GM18873 (cell line): ENCODE data around the gene ZNF506.
"Not testable (repeated sequence)": the region's sequence is repeated elsewhere in the genome, so short reads cannot be mapped to it uniquely, and the experiment has no call there.

Source experiments
- ATAC-seq: cut with Tn5 transposase; IDR thresholded peaks from one replicate; pipeline ENCODE4 v1.9.1; 2021; ENCODE audit warnings: mild to moderate bottlenecking, moderate library complexity, moderate number of reproducible peaks; ENCODE audit not compliant: unreplicated experiment, low FRiP score

The ZNF506 gene

GRCh38 chr19:19821366-19821951 is at the start of gene ZNF506:
Gene ZNF506, minus strand, starts transcription at chr19:19821750. Its CDS starts 147 bp downstream, at chr19:19821603.
- ATAC-seq, result peak; percentile 76

GRCh38 chr19:19870086-19870485 is 48.5 kb upstream of the ZNF506 start:
- ATAC-seq, result not testable (repeated sequence)

DNA sequence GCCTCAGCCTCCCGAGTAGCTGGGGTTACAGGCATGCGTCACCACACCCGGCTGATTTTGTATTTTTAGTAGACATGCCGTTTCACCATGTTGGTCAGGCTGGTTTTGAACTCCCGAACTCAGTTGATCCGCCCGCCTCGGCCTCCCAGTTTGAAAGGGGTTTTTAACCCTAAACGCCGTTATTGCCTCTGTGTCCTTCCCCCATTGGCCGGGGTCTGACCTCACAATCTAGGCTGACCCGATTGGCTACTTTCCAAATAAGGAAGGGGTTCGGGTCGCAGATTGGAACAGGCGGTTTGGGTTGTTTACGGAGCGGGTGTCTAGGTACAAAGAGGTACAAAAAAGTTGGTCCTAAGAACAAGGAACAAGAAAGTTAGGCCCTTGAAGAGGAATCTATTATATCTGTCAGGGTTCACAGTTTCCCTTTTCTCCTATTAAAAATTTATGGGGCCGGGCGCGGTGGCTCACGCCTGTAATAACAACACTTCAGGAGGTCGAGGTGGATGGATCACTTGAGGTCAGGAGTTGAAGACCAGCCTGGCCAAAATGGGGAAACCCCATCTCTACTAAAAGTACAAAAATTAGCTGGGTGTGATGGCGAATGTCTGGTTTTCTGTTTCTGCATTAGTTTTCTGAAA is 45.2 kb upstream of the ZNF506 start:
- no peak for ATAC-seq

DNA sequence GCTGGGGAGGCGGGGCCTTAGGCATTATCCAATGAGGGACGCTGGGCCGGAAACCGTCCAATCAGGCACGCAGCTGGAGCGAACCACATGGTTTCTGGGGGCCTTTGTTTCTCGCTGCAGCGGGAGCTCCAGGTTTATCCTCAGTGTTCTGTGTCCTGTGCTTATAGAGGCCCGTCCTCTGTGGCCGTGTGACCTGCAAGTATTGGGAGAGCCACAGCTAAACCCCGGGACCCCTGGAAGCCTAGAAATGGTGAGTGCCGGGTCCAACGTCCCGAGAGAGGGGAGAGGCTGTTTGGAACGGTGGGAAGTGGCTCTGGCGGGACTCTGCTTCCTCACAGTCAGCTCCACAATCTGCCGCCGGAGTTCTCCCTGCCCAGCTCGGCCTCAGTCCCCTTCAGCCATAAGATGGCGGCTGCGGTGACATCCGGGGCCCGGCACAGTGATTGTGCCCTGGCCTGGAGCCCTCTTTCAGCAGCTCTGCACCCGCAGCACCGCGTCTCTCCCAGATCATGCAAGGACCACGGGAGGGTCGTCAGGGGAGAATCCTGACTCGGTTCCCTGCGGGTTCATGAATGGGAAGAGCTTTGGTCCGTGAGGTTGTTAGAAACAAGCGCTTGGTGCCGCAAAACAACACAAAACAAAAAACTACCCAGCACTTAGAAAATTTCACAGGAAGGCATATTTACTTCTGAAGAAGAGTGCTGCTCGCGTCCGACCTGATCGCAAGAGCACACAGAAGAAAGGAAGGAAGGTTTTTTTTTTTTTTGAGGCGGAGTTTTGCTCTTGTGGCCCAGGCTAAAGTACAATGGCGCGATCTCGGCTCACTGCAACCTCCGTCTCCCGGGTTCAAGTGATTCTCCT is 44.4 kb upstream of the ZNF506 start, which contains the start of gene ZNF253:
TSS of gene ZNF253 (plus strand) at position 133 of the 861 bp plus-strand sequence. CDS start at position 248, 115 bp downstream.
- peak; percentile 91 for ATAC-seq

GRCh38 chr19:19860756-19861390 is 39.3 kb upstream of the ZNF506 start:
- no peak for ATAC-seq

DNA sequence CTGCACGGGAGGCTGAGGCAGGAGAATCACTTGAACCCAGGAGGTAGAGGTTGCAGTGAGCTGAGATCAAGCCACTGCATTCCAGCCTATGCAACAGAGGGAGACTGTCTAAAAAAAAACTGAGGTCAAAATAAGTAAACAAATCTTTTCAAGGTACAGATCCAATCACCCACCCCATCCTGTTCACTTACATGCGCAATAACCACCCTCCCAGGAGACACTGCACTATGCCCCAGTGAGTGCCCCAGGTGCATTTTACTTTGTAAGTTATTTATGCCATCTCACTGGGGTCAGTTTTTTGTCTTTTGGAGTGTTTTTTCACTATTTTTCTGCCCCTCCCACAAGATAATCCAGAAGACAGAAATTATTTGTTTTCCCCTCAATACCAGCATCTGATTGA is 37.2 kb upstream of the ZNF506 start:
- no peak for ATAC-seq

DNA sequence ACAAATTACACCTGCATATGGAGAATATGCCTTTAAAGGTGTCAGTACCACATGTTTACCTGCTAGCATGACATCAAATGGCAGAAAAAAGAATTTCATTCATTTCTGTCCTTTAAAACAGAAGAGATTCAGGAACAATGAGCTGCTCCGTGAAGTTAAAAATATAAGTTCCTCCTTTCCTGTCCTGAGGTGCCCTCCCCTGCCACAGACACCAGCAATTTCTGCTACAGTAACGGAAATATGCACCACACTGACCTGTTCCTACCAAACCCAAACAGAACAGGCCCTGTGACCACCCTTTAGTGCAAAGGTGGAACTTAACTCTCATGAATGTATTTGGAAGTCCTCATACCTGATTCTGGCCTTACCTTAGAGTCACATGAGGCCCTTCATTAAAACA is 30.2 kb upstream of the ZNF506 start:
- ATAC-seq, result not testable (repeated sequence)

- ATAC-seq, result no peak
These were observed 27.5 kb upstream of the ZNF506 start for GRCh38 chr19:19849056-19849455.

DNA sequence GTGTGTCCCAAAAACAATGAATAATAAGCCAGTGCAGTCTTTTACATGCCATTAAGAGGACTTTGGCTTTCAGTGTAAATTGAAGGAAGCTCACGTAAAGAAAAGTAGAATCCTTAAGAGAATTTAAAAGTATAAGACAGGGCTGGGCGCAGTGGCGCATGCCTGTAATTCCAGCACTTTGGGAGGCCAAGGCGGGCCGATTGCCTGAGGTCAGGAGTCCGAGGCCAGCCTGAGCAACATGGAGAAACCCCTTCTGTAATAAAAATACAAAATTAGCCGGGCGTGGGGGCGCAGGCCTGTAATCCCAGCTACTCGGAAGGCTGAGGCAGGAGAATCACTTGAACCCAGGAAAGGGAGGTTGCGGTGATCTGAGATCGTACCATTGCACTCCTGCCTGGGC is 26.2 kb upstream of the ZNF506 start:
- ATAC-seq, result no peak

DNA sequence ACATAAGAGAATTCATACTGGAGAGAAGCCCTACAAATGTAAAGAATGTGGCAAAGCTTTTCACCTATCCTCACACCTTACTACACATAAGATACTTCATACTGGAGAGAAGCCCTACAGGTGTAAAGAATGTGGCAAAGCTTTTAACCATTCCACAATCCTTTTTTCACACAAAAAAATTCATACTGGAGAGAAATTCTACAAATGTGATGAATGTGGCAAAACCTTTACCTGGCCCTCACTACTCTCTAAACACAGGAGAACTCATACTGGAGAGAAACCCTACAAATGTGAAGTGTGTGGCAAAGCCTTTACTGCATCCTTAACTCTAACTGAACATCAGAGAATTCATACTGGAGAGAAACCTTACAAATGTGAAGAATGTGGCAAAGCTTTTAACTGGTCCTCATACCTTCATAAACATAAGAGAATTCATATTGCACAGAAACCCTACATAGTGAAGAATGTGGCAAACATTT is 14.0 kb upstream of the ZNF506 start:
- ATAC-seq, result no peak

DNA sequence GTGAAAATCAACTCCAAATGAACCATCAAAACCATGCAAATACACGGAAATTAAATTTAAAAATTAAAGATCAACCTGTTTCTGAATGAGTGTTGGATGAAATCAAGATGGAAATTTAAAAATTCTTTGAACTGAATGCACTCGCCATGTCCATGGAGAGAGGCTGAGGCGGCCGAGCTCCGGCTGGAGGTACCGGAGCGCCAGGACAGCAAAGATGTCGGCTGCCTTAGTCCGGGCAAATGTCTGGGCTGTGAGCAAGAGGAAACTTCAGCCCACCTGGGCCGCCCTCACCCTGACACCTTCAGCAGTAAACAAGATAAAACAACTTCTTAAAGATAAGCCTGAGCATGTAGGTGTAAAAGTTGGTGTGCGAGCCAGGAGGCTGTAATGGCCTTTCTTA is 5.3 kb upstream of the ZNF506 start:
- no peak for ATAC-seq

DNA sequence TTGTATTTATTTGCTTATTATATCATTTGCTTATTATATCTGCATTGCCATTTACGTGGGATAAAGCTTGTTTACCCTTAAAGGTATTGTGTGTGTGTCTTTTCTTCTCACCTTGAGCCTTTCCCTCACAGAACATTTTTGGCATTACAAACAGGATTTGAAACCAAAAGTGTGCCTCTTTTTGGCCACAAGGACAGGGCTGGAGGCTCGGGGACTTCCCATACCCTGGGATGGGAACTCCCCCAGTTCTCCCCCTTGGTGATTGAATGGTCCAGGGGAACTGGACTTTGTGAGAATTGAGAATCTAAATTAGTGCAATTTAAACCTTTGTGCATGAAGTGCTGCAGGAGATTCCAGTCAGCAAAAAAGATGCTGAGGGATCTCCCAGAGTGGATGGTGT is 2.4 kb upstream of the ZNF506 start:
- no peak for ATAC-seq

DNA sequence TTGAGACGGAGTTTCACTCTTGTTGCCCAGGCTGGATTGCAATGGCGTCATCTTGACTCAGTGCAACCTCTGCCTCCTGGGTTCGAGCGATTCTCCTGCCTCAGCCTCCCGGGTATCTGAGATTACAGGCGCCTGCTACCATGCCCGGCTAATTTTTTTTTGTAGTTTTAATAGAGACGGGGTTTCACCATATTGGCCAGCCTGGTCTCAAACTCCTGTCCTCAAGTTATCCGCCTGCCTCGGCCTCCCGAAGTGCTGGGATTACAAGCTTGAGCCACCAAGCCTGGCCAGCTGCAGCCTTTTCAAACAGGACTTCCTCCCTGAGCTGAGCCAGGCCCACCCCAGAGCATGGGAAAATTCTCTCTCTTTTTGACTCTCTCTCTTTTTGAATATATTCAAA is 426 bp upstream of the ZNF506 start:
- ATAC-seq, result not testable (repeated sequence)

DNA sequence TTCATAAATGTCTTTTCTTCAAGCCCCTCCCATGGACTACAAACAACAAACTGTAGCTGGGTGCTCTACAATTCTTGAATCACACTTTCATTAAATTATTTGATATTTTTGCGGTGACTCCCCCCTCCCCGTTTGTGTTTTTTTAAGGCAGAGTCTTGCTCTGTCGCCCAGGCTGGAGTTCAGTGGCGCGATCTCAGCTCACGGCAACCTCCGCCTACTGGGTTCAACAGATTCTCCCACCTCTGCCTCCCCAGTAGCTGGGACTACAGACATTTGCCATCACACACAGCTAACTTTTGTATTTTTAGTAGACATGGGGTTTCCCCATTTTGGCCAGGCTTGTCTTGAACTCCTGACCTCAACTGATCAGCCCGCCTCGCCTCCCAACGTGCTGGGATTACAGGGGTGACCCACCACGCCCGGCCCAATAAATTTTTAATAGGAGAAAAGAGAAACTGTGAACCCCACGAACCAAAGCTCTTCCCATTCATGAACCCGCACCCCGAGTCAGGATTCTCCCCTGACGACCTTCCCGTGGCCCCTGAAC is 703 bp downstream of the ZNF506 start:
- no peak for ATAC-seq

- ATAC-seq, result no peak
These were observed 4.2 kb downstream of the ZNF506 start for GRCh38 chr19:19817357-19817756.

DNA sequence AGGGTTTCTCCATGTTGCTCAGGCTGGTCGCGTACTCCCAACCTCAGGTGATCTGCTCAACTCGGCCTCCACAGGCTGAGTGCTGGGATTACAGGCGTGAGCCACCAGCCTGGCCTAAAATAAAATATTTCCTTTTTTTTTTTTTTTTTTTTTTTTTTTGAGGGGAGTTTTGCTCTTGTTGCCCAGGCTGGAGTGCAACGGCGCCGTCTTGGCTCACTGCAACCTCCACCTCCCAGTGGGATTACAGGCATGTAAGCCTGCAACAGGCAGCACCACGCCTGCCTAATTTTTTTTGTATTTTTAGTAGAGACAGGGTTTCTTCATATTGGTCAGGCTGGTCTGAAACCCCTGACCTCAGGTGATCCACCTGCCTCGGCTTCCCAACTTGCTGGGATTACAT is 4.9 kb downstream of the ZNF506 start:
- no peak for ATAC-seq

DNA sequence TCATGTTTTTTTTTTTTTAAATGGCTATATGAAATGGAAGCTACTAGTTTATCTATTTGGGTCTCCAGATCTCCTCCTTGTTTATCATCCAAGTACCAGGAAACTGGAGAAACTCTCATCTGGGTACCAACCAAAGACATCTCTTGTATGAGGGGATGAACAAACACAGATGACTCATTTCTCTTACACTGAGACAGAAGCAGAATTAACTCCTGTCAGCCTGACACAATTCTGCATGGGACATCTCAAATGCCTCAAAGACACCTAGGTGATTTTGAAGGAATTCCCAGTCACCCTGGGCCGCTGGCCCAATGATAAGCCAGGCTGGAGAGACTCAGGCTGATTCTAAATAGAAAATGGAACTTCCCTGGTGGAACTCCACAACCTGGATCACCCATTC is 9.6 kb downstream of the ZNF506 start:
- not testable (repeated sequence) for ATAC-seq

GRCh38 chr19:19805480-19805879 is 16.1 kb downstream of the ZNF506 start:
- no peak for ATAC-seq

DNA sequence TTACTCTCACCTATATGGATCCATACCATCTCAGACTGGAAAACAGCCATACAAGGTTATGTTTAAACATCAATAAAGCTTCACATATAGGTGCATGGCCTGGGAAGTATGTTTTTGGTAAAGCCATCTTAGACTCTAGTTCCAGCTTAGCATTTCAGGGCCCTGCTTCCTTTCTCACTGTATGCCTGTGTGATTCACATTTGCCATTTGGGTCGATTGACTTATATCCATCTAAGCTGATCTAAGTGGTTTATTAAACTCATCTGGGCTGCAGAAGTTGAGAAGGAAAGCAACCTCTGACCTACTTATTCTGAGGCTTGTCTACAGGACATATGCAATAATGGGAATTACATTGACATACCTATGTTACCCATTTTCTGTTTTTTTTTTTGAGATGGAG is 33.5 kb downstream of the ZNF506 start:
- no peak for ATAC-seq

- not testable (repeated sequence) for ATAC-seq
These were observed 36.1 kb downstream of the ZNF506 start for GRCh38 chr19:19785476-19785875.
